Measurements from ENCODE around the gene ARHGAP6. TPM values are rescaled to one million over a fixed set of nuclear protein-coding genes. Genes with fewer than 3 reads are reported as not detected.

ARHGAP6 gene
- total and polyA plus RNA-seq, 2 of the 13 experiments (the other 11 are each of a cell fraction or from before 2014, with no cell fraction given) = 0.11 TPM; not detected in 1

GRCh38 chrX:11273544-11273943 is 392.2 kb downstream of the ARHGAP6 start:
- CTCF ChIA-PET (ENCODE audit: low intra/inter-chr PET ratio, low total read pairs) = no interaction called here
- no peak for FAIRE-seq
- no peak for TF ChIP-seq ZBTB26 (CRISPR knock-in tag; IDR thresholded peaks at IDR 0.05; ENCODE audit: borderline replicate concordance)
- no peak for TF ChIP-seq ZKSCAN1 (IDR thresholded peaks at IDR 0.05; ENCODE audit: low read length)
- TF ChIP-seq ZBTB42 (CRISPR knock-in tag; IDR thresholded peaks at IDR 0.05) = no peak
- TF ChIP-seq MTA3 (CRISPR knock-in tag; IDR thresholded peaks at IDR 0.05) = no peak
- no peak for TF ChIP-seq PCBP2 (optimal IDR thresholded peaks at IDR 0.05; ENCODE audit: low read depth, low read length, poor library complexity, severe bottlenecking)
- TF ChIP-seq ZNF234 (CRISPR knock-in tag; conservative IDR thresholded peaks at IDR 0.05) = no peak
- no peak for TF ChIP-seq ZNF530 (CRISPR knock-in tag; IDR thresholded peaks at IDR 0.05; ENCODE audit: low read depth)
- TF ChIP-seq, protein P1, sequence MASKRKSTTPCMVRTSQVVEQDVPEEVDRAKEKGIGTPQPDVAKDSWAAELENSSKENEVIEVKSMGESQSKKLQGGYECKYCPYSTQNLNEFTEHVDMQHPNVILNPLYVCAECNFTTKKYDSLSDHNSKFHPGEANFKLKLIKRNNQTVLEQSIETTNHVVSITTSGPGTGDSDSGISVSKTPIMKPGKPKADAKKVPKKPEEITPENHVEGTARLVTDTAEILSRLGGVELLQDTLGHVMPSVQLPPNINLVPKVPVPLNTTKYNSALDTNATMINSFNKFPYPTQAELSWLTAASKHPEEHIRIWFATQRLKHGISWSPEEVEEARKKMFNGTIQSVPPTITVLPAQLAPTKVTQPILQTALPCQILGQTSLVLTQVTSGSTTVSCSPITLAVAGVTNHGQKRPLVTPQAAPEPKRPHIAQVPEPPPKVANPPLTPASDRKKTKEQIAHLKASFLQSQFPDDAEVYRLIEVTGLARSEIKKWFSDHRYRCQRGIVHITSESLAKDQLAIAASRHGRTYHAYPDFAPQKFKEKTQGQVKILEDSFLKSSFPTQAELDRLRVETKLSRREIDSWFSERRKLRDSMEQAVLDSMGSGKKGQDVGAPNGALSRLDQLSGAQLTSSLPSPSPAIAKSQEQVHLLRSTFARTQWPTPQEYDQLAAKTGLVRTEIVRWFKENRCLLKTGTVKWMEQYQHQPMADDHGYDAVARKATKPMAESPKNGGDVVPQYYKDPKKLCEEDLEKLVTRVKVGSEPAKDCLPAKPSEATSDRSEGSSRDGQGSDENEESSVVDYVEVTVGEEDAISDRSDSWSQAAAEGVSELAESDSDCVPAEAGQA (IDR thresholded peaks at IDR 0.05; ENCODE audit: low read depth) = no peak
- TF ChIP-seq, protein P1 (CRISPR knock-in tag; IDR thresholded peaks at IDR 0.05; ENCODE audit: borderline replicate concordance) = no peak
- TF ChIP-seq ZSCAN30 (CRISPR knock-in tag; IDR thresholded peaks at IDR 0.05) = no peak
- no peak for TF ChIP-seq YEATS4 (CRISPR knock-in tag; IDR thresholded peaks at IDR 0.05; ENCODE audit: borderline replicate concordance)
- TF ChIP-seq ZNF44 (CRISPR knock-in tag; IDR thresholded peaks at IDR 0.05) = no peak
- no peak for TF ChIP-seq PAF1 (CRISPR knock-in tag; IDR thresholded peaks at IDR 0.05)
- no peak for TF ChIP-seq E2F2 (CRISPR knock-in tag; IDR thresholded peaks at IDR 0.05; ENCODE audit: borderline replicate concordance)
- TF ChIP-seq ZNF362 (CRISPR knock-in tag; IDR thresholded peaks at IDR 0.05; ENCODE audit: borderline replicate concordance) = no peak
- no peak for TF ChIP-seq ZNF383 (CRISPR knock-in tag; IDR thresholded peaks at IDR 0.05; ENCODE audit: borderline replicate concordance)
- no peak for TF ChIP-seq FOXA3 (CRISPR knock-in tag; IDR thresholded peaks at IDR 0.05)

More at GRCh38 chrX:11273544-11273943, 392.2 kb downstream of the ARHGAP6 start:
- DNase-seq (ENCODE audit: low spot score) (no peak), ATAC-seq (no peak)
- no peak overlapping the region for H3K4me2 ChIP-seq (ENCODE audit: low read depth, low read length)
- H3K36me3 ChIP-seq (replicated peaks in 1 of 2; ENCODE audit: control insufficient read depth in 1 of 2, insufficient read depth in 2 of 2, low read length in 2 of 2) = no peaks in the 10 kb centered on the region
- no peak overlapping the region for H3K4me3 ChIP-seq (replicated peaks in 1 of 3; ENCODE audit: insufficient read depth in 1 of 3, low read depth in 2 of 3, low read length in 3 of 3)
- intact Hi-C loops (cut with micrococcal nuclease; ENCODE audit: unreplicated experiment) = no loop called here
- no TSS peak for BruUV-seq (replicated peaks)
- H3K4me1 ChIP-seq (ENCODE audit: insufficient read depth, low read length) = no peaks in the 10 kb centered on the region
- H3K79me2 ChIP-seq (ENCODE audit: insufficient read depth, low read length) = no peaks in the 10 kb centered on the region
- H2AFZ ChIP-seq (ENCODE audit: low read length) = no peak overlapping the region
- no peaks in the 10 kb centered on the region for H3K9me3 ChIP-seq (ENCODE audit: low read length)
- WGBS (ENCODE audit: low lambda C conversion rate) = 82% methylated on average over 1 of the region's 1 CpG
- POLR2A ChIA-PET = no interaction called here
- H3K9ac ChIP-seq (ENCODE audit: insufficient read depth, low read depth, low read length) = no peak overlapping the region
- no peaks in the 10 kb centered on the region for H3K27me3 ChIP-seq (ENCODE audit: control insufficient read depth in 1 of 2, insufficient read depth in 2 of 2, low read length in 2 of 2)
- no peaks in the 10 kb centered on the region for H4K20me1 ChIP-seq (ENCODE audit: insufficient read depth, low read length)
- in situ Hi-C loops (cut with HindIII; ENCODE audit: extremely low pct_ligation_motif_present, low pct_unique_long_range_greater_than_20kb) = no loop called here
- H3K27ac ChIP-seq (ENCODE audit: extremely low read length, insufficient read depth, low read length) = no peak overlapping the region

All from HepG2 (cell line).